Measurements from ENCODE around the gene ENOX1. TPM values are rescaled to one million over a fixed set of nuclear protein-coding genes. Genes with fewer than 3 reads are reported as not detected.

Gene ENOX1
- total RNA-seq, 1 experiment from 2014 or later, result 0.26 TPM

Other genes with a start within 250 kb of the ENOX1 start
- 8.5 to 10.5 TPM (median 10.5 TPM) in 3 replicates for gene CCDC122, start 92.8 kb upstream of the ENOX1 start, total RNA-seq (2021)
- 5.5 to 6.1 TPM (median 5.6 TPM) in 3 replicates for gene LACC1, start 92.9 kb upstream of the ENOX1 start, total RNA-seq (2021)